CD4-positive, alpha-beta T cell (primary cell): ENCODE results near the gene TSPAN15. TPM values are rescaled to one million over a fixed set of nuclear protein-coding genes. Genes with fewer than 3 reads are reported as not detected.

Source experiments
- ATAC-seq: fragments of 200-7000 bp; cut with Tn5 transposase; one replicate; pipeline ENCODE4 v1.10.0; 2022; ENCODE audit warnings: mild to moderate bottlenecking; ENCODE audit not compliant: poor library complexity
- CTCF ChIA-PET: fragments of 350-600 bp; sonication (Branson Sonifier 250); formaldehyde crosslinking; loops from one replicate; lab custom pipeline; 2021; ENCODE audit warnings: antibody characterized with exemption, inconsistent platforms; lab: Charles Lee
- POLR2A ChIA-PET: fragments of 350-600 bp; sonication (Branson Sonifier 250); formaldehyde crosslinking; loops from one replicate; lab custom pipeline; 2021; ENCODE audit warnings: antibody characterized with exemption, inconsistent platforms; lab: Charles Lee
- DNase-seq, 14 experiments: peaks; one replicate each; pipeline ENCODE4 v3.0.0-alpha.2; 2013 to 2020; ENCODE audit warnings: mixed read lengths in 2 of 14
- H3K27ac ChIP-seq, 2 donors: one replicate each; pipeline versions ENCODE4 v1.5.1 to v1.7.0; 2013; ENCODE audit warnings: low read length in 2 of 2, low read depth in 1 of 2, mild to moderate bottlenecking in 1 of 2
- H3K27me3 ChIP-seq, 2 experiments: 1 replicate in 1 of 2; 2 replicates in 1 of 2; pipeline versions ENCODE4 v1.6.1 to v1.7.0; 2013; ENCODE audit warnings: low read length in 2 of 2, control low read depth in 1 of 2, mild to moderate bottlenecking in 1 of 2, moderate library complexity in 1 of 2; ENCODE audit not compliant: insufficient read depth in 2 of 2, control insufficient read depth in 1 of 2
- H3K36me3 ChIP-seq: one replicate; pipeline ENCODE4 v1.6.1; 2013; ENCODE audit warnings: low read length, control low read depth; ENCODE audit not compliant: insufficient read depth
- H3K4me1 ChIP-seq: one replicate; pipeline ENCODE4 v1.6.1; 2013; ENCODE audit warnings: low read length, control low read depth; ENCODE audit not compliant: insufficient read depth
- H3K4me3 ChIP-seq: one replicate; pipeline ENCODE4 v1.5.1; 2013; ENCODE audit warnings: mild to moderate bottlenecking, low read length, moderate library complexity
- H3K9me3 ChIP-seq, 2 experiments: 1 replicate in 1 of 2; 2 replicates in 1 of 2; pipeline versions ENCODE4 v1.6.1 to v1.7.0; 2013; ENCODE audit warnings: low read length in 2 of 2, mild to moderate bottlenecking in 2 of 2, control low read depth in 1 of 2, moderate library complexity in 1 of 2; ENCODE audit not compliant: control insufficient read depth in 1 of 2, insufficient read depth in 1 of 2
- H3K27ac Mint-ChIP-seq: one replicate; pipeline ENCODE4 v1.8.0; 2020; ENCODE audit warnings: mixed read lengths
- H3K27me3 Mint-ChIP-seq: one replicate; pipeline ENCODE4 v1.8.0; 2021; ENCODE audit warnings: mixed read lengths
- H3K36me3 Mint-ChIP-seq: one replicate; pipeline ENCODE4 v1.8.0; 2021; ENCODE audit warnings: low read depth, mixed read lengths
- H3K4me1 Mint-ChIP-seq: one replicate; pipeline ENCODE4 v1.8.0; 2021; ENCODE audit warnings: low read depth, mixed read lengths
- H3K4me3 Mint-ChIP-seq: one replicate; pipeline ENCODE4 v1.8.0; 2020; ENCODE audit warnings: mild to moderate bottlenecking, mixed read lengths
- H3K9me3 Mint-ChIP-seq: one replicate; pipeline ENCODE4 v1.8.0; 2020; ENCODE audit warnings: mixed read lengths
- intact Hi-C, 2 experiments: fragments of 100-400 bp; cut with DNase I in 1 of 2; cut with micrococcal nuclease in 1 of 2; formaldehyde crosslinking; loops; one replicate each; pipeline versions ENCODE4 v1.15.1 to v1.9.0; 2023 to 2025; cut with DNase I, micrococcal nuclease
- total RNA-seq, 174 experiments: library from RNA in 2 of 174; stranded (reverse) in 2 of 174; gene quantifications; one replicate each; pipeline ENCODE4 v1.2.3 and lab custom pipeline; 2021 to 2026
- TF ChIP-seq, protein P1 (sequence below): fragments of 200-600 bp; IDR thresholded peaks from one replicate; pipeline ENCODE4 v1.8.0; 2022; ENCODE audit warnings: antibody characterized with exemption, mild to moderate bottlenecking

The TSPAN15 gene
- total RNA-seq, 2 experiments from 2014 or later: 2.2 to 2.5 TPM

DNA sequence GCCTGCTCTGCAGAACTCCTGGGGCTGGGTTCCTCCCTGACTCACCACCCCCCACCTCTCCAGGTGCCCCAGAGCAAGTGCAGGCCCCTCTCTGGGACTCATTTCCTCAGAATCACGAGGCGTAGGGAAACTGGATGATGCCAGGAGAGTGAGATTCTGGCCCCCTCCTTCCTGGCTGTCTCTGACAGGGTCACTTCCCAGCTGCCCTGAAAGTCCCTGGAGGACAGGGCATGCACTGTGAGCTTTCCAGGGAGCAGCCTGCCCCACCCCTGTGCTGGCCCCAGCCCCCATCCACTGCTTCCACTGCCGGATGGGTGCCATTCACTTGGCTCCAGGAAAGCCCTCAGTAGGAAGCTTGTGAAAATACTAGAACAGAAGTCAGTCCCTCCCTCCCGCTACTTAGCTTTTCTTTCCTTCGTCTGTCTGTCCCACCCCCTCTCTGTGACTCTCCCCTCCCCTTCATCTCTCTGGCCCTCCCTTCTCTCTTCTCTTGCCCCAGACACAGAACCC, 44.9 kb upstream of the TSPAN15 start:
- intact Hi-C loops: loop anchor here (5.0 kb wide), 3 partner anchors 89 to 279 kb away; no protein-coding TSS in a partner anchor
- no peaks in the 10 kb centered on the region for H3K9me3 Mint-ChIP-seq
- no peak overlapping the region for H3K4me3 Mint-ChIP-seq
- Histone ChIP-seq H3K27me3 (no peaks in the 10 kb centered on the region), H3K4me1 (peaks cover 21% of the 10 kb centered on the region), H3K27ac (no peak overlapping the region), H3K4me3 (no peak overlapping the region), H3K36me3 (peaks cover 24% of the 10 kb centered on the region), H3K9me3 (no peaks in the 10 kb centered on the region)
- H3K27ac Mint-ChIP-seq: peak overlapping the region; percentile 12
- peaks cover 31% of the 10 kb centered on the region for H3K36me3 Mint-ChIP-seq
- ATAC-seq (no peak), DNase-seq (peak in 1 of 14 experiments; percentile 19)
- H3K4me1 Mint-ChIP-seq: peaks cover 28% of the 10 kb centered on the region
- ChIA-PET CTCF (interaction anchor here (2.1 kb wide), 1 partner anchor 14 kb away, joined by 11 read pairs; no protein-coding TSS in a partner anchor), POLR2A (interaction anchor here (0.9 to 3.0 kb wide), 3 partner anchors 44 to 304 kb away, joined by 3 to 21 read pairs (median 3); no protein-coding TSS in a partner anchor)
- no peaks in the 10 kb centered on the region for H3K27me3 Mint-ChIP-seq
- TF ChIP-seq, protein P1, sequence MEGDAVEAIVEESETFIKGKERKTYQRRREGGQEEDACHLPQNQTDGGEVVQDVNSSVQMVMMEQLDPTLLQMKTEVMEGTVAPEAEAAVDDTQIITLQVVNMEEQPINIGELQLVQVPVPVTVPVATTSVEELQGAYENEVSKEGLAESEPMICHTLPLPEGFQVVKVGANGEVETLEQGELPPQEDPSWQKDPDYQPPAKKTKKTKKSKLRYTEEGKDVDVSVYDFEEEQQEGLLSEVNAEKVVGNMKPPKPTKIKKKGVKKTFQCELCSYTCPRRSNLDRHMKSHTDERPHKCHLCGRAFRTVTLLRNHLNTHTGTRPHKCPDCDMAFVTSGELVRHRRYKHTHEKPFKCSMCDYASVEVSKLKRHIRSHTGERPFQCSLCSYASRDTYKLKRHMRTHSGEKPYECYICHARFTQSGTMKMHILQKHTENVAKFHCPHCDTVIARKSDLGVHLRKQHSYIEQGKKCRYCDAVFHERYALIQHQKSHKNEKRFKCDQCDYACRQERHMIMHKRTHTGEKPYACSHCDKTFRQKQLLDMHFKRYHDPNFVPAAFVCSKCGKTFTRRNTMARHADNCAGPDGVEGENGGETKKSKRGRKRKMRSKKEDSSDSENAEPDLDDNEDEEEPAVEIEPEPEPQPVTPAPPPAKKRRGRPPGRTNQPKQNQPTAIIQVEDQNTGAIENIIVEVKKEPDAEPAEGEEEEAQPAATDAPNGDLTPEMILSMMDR: no peak

DNA sequence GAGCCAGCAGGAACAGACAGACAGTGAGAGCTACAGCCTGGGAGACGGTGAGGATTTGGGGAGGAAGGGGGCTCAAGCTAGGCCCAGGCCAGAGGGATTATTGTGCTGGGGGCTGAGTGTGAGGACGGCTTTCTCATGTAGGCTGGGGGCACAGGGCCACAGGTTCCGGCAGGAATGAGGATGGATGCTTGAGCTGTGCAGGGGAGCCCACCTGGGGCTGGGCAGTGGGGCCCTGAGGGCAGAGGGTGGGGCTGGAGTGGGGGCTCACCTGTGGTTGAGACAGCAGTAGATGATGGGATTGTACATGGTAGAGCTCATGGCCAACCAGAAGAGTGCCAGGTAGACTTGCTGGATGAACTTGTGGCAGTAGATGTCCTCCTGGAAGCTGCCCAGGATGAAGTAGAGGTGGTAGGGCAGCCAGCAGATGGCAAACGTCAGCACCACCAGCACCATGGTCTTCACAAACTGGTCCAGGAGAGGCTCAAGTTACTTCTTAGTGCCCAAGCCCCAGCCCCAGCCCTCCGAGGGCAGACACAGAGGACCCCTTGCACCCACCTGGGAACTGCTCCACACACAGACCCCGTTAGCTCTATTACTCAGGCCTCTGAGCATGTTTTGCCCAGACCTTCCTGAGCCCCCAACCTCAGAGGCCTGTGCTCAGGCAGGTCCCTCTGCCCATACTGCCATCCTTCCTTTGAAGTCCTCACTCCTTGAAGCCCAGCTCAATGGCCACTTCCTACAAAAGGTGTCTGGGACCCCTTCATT, 44.3 kb upstream of the TSPAN15 start:
- peaks cover 28% of the 10 kb centered on the region for H3K4me1 Mint-ChIP-seq
- no peak for ATAC-seq
- DNase-seq: peak in 1 of 14 experiments; percentile 36
- TF ChIP-seq, protein P1: no peak
- no peak overlapping the region for H3K4me3 Mint-ChIP-seq
- peaks cover 25% of the 10 kb centered on the region for H3K36me3 Mint-ChIP-seq
- peaks cover 21% of the 10 kb centered on the region for H3K4me1 ChIP-seq
- H3K9me3 ChIP-seq: no peaks in the 10 kb centered on the region
- peak overlapping the region; percentile 12 for H3K27ac Mint-ChIP-seq
- H3K36me3 ChIP-seq: peaks cover 19% of the 10 kb centered on the region
- H3K27me3 ChIP-seq: no peaks in the 10 kb centered on the region
- no peaks in the 10 kb centered on the region for H3K27me3 Mint-ChIP-seq
- no peak overlapping the region for H3K4me3 ChIP-seq
- intact Hi-C loops: loop anchor here (5.0 kb wide), 3 partner anchors 90 to 280 kb away; no protein-coding TSS in a partner anchor
- CTCF ChIA-PET: interaction anchor here (1.1 to 2.5 kb wide), 8 partner anchors 9 to 348 kb away, joined by 3 to 25 read pairs (median 6); no protein-coding TSS in a partner anchor
- H3K27ac ChIP-seq: no peak overlapping the region
- H3K9me3 Mint-ChIP-seq: no peaks in the 10 kb centered on the region
- POLR2A ChIA-PET: interaction anchor here (0.9 to 3.0 kb wide), 5 partner anchors 14 to 305 kb away, joined by 3 to 21 read pairs (median 3); partner anchors contain the start of gene TSPAN15

DNA sequence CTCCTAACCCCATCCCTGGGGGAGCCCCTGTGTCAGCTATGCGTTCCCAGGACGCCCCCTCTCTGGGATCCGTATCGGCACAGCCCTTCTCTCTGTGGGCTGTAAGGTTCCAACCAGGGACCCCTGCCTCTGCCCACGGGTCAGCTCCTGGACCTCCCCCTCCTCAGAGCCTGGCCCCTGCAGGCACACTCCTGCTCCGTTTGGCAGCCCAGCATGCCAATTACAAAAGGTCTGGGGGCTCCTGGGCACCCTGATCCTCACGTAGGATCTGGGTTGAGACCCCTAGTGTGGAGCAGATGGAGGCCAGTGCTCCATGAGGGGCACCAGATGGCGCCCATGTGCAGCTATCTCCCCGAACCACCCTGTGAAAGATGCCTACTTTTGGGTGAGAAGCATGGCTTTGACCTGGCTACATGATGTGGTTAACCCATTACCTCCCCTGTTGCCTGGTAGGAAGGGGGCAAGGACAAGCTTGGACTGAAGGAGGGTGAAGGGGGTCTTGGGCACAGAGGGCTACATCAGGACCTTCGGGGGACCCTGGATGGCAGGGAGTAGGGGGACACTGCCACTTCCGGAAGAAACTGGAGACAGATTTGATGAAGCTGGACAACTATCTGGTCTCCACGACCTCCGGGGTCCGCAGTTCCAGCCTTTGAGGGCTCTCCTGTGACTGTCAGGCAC, 43.5 kb upstream of the TSPAN15 start:
- peaks cover 18% of the 10 kb centered on the region for H3K36me3 Mint-ChIP-seq
- no peak for ATAC-seq
- Histone ChIP-seq H3K27me3 (no peaks in the 10 kb centered on the region), H3K4me3 (no peak overlapping the region), H3K36me3 (peaks cover 16% of the 10 kb centered on the region), H3K27ac (peak overlapping the region in 1 of 2 donors; percentile 3), H3K9me3 (no peaks in the 10 kb centered on the region), H3K4me1 (peaks cover 21% of the 10 kb centered on the region)
- ChIA-PET POLR2A (interaction anchor here (0.6 to 3.0 kb wide), 11 partner anchors 15 to 229 kb away, joined by 3 to 21 read pairs (median 4); partner anchors contain the start of gene TSPAN15), CTCF (interaction anchor here (0.5 to 2.5 kb wide), 30 partner anchors 9 to 738 kb away, joined by 3 to 25 read pairs (median 4); partner anchors contain the start of genes SUPV3L1, TSPAN15 and TYSND1)
- peaks cover 28% of the 10 kb centered on the region for H3K4me1 Mint-ChIP-seq
- H3K9me3 Mint-ChIP-seq: no peaks in the 10 kb centered on the region
- H3K27me3 Mint-ChIP-seq: no peaks in the 10 kb centered on the region
- intact Hi-C loops: loop anchor here (1.0 to 5.0 kb wide), 5 partner anchors 17 to 280 kb away; no protein-coding TSS in a partner anchor
- TF ChIP-seq, protein P1: no peak
- DNase-seq: peak in 5 of 14 experiments; percentile 16 to 70 (median 51)
- no peak overlapping the region for H3K4me3 Mint-ChIP-seq
- H3K27ac Mint-ChIP-seq: peak overlapping the region; percentile 88
